HCT116 (cell line): Measurements from ENCODE around the gene TGFBR1. TPM values are rescaled to one million over a fixed set of nuclear protein-coding genes. Genes with fewer than 3 reads are reported as not detected.

ENCODE experiments used
- ATAC-seq: fragments of 200-7000 bp; cut with Tn5 transposase; 2 replicates; pipeline ENCODE4 v1.9.1; 2020; ENCODE audit warnings: mild to moderate bottlenecking, moderate library complexity
- BruUV-seq: library from RNA; stranded (reverse); fragments of 400-500 nt; replicated peaks from 2 replicates; lab custom pipeline; 2021; lab: Mats Ljungman, UMichigan
- CTCF ChIA-PET: fragments of 300-600 bp; sonication (Branson Sonifier 250); formaldehyde crosslinking; loops from one replicate; lab custom pipeline; 2021; ENCODE audit warnings: antibody characterized with exemption; lab: Charles Lee
- POLR2A ChIA-PET: fragments of 300-600, 350-600 bp; sonication (Branson Sonifier 250); formaldehyde crosslinking; loops from one replicate; lab custom pipeline; 2021; ENCODE audit warnings: antibody characterized with exemption; lab: Charles Lee
- RAD21 ChIA-PET, 2 experiments: fragments of 300-600 bp; sonication (Branson Sonifier 250); formaldehyde crosslinking; loops; one replicate each; lab custom pipeline; 2023; ENCODE audit warnings: low total read pairs in 2 of 2; ENCODE audit not compliant: uncharacterized antibody in 2 of 2, unreplicated experiment in 2 of 2, low non-redundant PET in 1 of 2; lab: Charles Lee
- DNase-seq: peaks from one replicate; pipeline ENCODE4 v3.0.0-alpha.2; 2010; ENCODE audit warnings: low read depth, low spot score
- H2AFZ ChIP-seq: fragments of 200-600 bp; shearing (Covaris generic), sonication (generic); 2 replicates; pipeline ENCODE4 v1.6.1; 2017; ENCODE audit warnings: low read depth, mixed run types, mixed read lengths, antibody characterized with exemption, low read length; ENCODE audit not compliant: poor library complexity, severe bottlenecking
- H3K27ac ChIP-seq: 2 replicates; pipeline ENCODE4 v1.5.1; 2012; ENCODE audit warnings: low read depth, low read length
- H3K27me3 ChIP-seq: fragments of 200-600 bp; sonication (generic); 2 replicates; pipeline ENCODE4 v1.6.1; 2016; ENCODE audit warnings: mixed run types, low read length, mixed read lengths; ENCODE audit not compliant: insufficient read depth
- H3K36me3 ChIP-seq, 2 experiments: fragments of 200-500 bp in 1 of 2; fragments of 200-600 bp in 1 of 2; sonication (Bioruptor generic) in 1 of 2; sonication (generic) in 1 of 2; 2 replicates each; pipeline versions ENCODE4 v1.5.1 to v1.6.1; 2014 to 2016; ENCODE audit warnings: low read length in 2 of 2, inconsistent platforms in 1 of 2, mixed read lengths in 1 of 2, mixed run types in 1 of 2; ENCODE audit not compliant: insufficient read depth in 2 of 2, control insufficient read depth in 1 of 2
- H3K4me1 ChIP-seq, 2 experiments: fragments of 200-600 bp in 1 of 2; sonication (generic) in 1 of 2; 2 replicates each; pipeline versions ENCODE4 v1.5.1 to v1.6.1; 2012 to 2017; ENCODE audit warnings: low read length in 2 of 2, inconsistent platforms in 1 of 2, mild to moderate bottlenecking in 1 of 2, mixed read lengths in 1 of 2, mixed run types in 1 of 2, moderate library complexity in 1 of 2; ENCODE audit not compliant: insufficient read depth in 2 of 2, control insufficient read depth in 1 of 2
- H3K4me2 ChIP-seq: fragments of 200-600 bp; sonication (generic); 2 replicates; pipeline ENCODE4 v1.6.1; 2017; ENCODE audit warnings: mixed run types, low read length, mixed read lengths
- H3K4me3 ChIP-seq, 2 experiments: fragments of 200-600 bp in 1 of 2; sonication (generic) in 1 of 2; replicated peaks in 1 of 2; 2 replicates each; pipeline ENCODE4 v1.5.1; 2011 to 2016; ENCODE audit warnings: low read length in 2 of 2, control low read depth in 1 of 2, low read depth in 1 of 2, mild to moderate bottlenecking in 1 of 2, mixed read lengths in 1 of 2, mixed run types in 1 of 2
- H3K79me2 ChIP-seq: fragments of 200-600 bp; sonication (generic); 2 replicates; pipeline ENCODE4 v1.6.1; 2017; ENCODE audit warnings: mild to moderate bottlenecking, mixed run types, low read length, moderate library complexity, mixed read lengths; ENCODE audit not compliant: insufficient read depth
- H3K9ac ChIP-seq: fragments of 200-600 bp; sonication (generic); 2 replicates; pipeline ENCODE4 v1.6.1; 2016; ENCODE audit warnings: low read length, mixed read lengths
- H3K9me2 ChIP-seq: fragments of 200-600 bp; sonication (generic), shearing (Covaris generic); 2 replicates; pipeline ENCODE4 v1.6.1; 2017; ENCODE audit warnings: mixed run types, mild to moderate bottlenecking, moderate library complexity; ENCODE audit not compliant: insufficient read depth
- H3K9me3 ChIP-seq, 2 experiments: fragments of 200-500 bp in 1 of 2; fragments of 200-600 bp in 1 of 2; sonication (Bioruptor generic) in 1 of 2; sonication (generic) in 1 of 2; 2 replicates each; pipeline ENCODE4 v1.6.1; 2014 to 2017; ENCODE audit warnings: low read length in 2 of 2, mixed read lengths in 2 of 2, inconsistent platforms in 1 of 2, low read depth in 1 of 2, mild to moderate bottlenecking in 1 of 2, mixed run types in 1 of 2, moderate library complexity in 1 of 2; ENCODE audit not compliant: control insufficient read depth in 1 of 2, insufficient read depth in 1 of 2
- H4K20me1 ChIP-seq: fragments of 200-600 bp; sonication (generic), shearing (Covaris generic); 2 replicates; pipeline ENCODE4 v1.6.1; 2017; ENCODE audit warnings: mixed run types, mild to moderate bottlenecking, moderate library complexity; ENCODE audit not compliant: insufficient read depth
- CBX3 ChIP-seq: IDR thresholded peaks from 2 replicates; pipeline ENCODE4 v1.6.1; 2012; ENCODE audit warnings: low read depth
- CEBPB ChIP-seq: IDR thresholded peaks from 2 replicates; pipeline ENCODE4 v1.6.1; 2012; ENCODE audit warnings: low read depth
- ELF1 ChIP-seq: IDR thresholded peaks from 2 replicates; pipeline ENCODE4 v1.6.1; 2012; ENCODE audit warnings: low read depth, borderline replicate concordance
- POLR2A ChIP-seq: IDR thresholded peaks from 2 replicates; pipeline ENCODE4 v1.7.0; 2011; ENCODE audit warnings: borderline replicate concordance; ENCODE audit not compliant: insufficient read depth, insufficient read length; ENCODE audit errors: extremely low read depth
- RAD21 ChIP-seq: IDR thresholded peaks from 2 replicates; pipeline ENCODE4 v1.6.1; 2012; ENCODE audit warnings: low read depth, mild to moderate bottlenecking
- REST ChIP-seq: IDR thresholded peaks from 2 replicates; pipeline ENCODE4 v1.6.1; 2012; ENCODE audit warnings: low read depth
- SIN3A ChIP-seq: IDR thresholded peaks from 2 replicates; pipeline ENCODE4 v1.6.1; 2012; ENCODE audit warnings: low read depth
- SP1 ChIP-seq: IDR thresholded peaks from 2 replicates; pipeline ENCODE4 v1.6.1; 2012; ENCODE audit warnings: low read depth
- SRF ChIP-seq: IDR thresholded peaks from 2 replicates; pipeline ENCODE4 v1.6.1; 2012; ENCODE audit warnings: low read depth
- YY1 ChIP-seq: IDR thresholded peaks from 2 replicates; pipeline ENCODE4 v1.6.1; 2011; ENCODE audit warnings: low read length, low read depth, moderate library complexity, mild to moderate bottlenecking; ENCODE audit not compliant: insufficient replicate concordance; ENCODE audit errors: extremely low read depth
- ZBTB33 ChIP-seq: IDR thresholded peaks from 2 replicates; pipeline ENCODE4 v1.6.1; 2011; ENCODE audit warnings: mild to moderate bottlenecking, low read length, moderate library complexity; ENCODE audit not compliant: insufficient replicate concordance; ENCODE audit errors: extremely low read depth
- ZFX ChIP-seq: fragments of 450-650 bp; IDR thresholded peaks from 2 replicates; pipeline ENCODE4 v1.6.1; 2017
- ZNF274 ChIP-seq: fragments of 200-500 bp; sonication (Bioruptor generic); IDR thresholded peaks from 2 replicates; pipeline ENCODE4 v1.6.1; 2014; ENCODE audit warnings: mild to moderate bottlenecking, low read depth, low read length, inconsistent platforms
- intact Hi-C: fragments of 100-400 bp; cut with micrococcal nuclease; formaldehyde crosslinking; loops from 2 replicates; pipeline ENCODE4 v1.10.0; 2022
- total RNA-seq: library from RNA; stranded (reverse); gene quantifications from one replicate; pipeline ENCODE4 v1.2.1, GENCODE V29; 2021; ENCODE audit not compliant: unreplicated experiment
- TF ChIP-seq, protein P1 (sequence below), 3 experiments: fragments of 200-600 bp in 1 of 3; sonication (generic) in 1 of 3; IDR thresholded peaks in 2 of 3; conservative IDR thresholded peaks in 1 of 3; 2 replicates each; pipeline ENCODE4 v1.5.1; 2012 to 2017; ENCODE audit warnings: low read depth in 2 of 3, low read length in 2 of 3, antibody characterized with exemption in 1 of 3, borderline replicate concordance in 1 of 3, control low read depth in 1 of 3, mild to moderate bottlenecking in 1 of 3, mixed read lengths in 1 of 3, mixed run types in 1 of 3, moderate library complexity in 1 of 3; ENCODE audit not compliant: insufficient read depth in 1 of 3

Gene TGFBR1
- total RNA-seq, 1 experiment from 2014 or later, result 26.6 TPM

DNA sequence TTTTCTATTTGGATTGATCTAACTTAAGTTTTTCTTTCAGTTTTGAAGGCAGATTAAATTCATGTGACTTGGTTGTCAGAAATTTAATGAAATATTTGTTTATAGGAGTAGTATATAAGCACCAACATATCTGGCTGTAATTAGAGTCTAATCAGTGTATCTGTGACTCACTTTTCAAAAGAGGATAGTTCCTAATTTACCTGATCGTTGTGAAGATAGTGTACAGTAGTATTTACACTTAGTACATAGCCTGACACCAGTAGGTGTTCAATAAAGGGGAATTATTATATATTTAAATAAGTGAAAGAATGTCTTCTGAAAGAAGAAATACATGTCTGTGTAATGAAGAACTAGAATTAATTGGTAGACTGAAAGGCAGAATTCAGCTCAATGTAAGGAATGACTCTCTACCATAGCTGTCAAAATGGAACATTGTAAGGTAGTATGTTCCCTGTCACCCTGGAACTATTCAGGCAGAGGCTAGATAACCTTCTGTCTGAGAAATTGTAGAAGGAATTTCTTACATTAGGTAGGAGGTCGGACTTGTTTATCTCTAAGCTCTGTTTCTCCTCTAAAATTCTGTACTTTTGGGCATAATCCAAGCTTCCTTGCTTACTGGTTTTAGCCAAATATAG is 8.6 kb downstream of the TGFBR1 start:
- Histone ChIP-seq H3K9me3 (no peaks in the 10 kb centered on the region), H2AFZ (no peak overlapping the region), H3K4me2 (no peak overlapping the region), H3K9me2 (no peaks in the 10 kb centered on the region), H3K79me2 (peaks cover 5% of the 10 kb centered on the region; the same call in 1 of the 2 replicates), H3K27ac (no peak overlapping the region), H4K20me1 (no peaks in the 10 kb centered on the region), H3K36me3 (no peaks in the 10 kb centered on the region), H3K4me1 (no peaks in the 10 kb centered on the region), H3K9ac (no peak overlapping the region), H3K27me3 (no peaks in the 10 kb centered on the region), H3K4me3 (no peak overlapping the region)
- BruUV-seq, result no TSS peak
- ATAC-seq (no peak), DNase-seq (no peak)
- TF ChIP-seq YY1 (no peak), SIN3A (no peak), SRF (no peak), CBX3 (no peak), POLR2A (no peak), RAD21 (no peak), ZFX (no peak), SP1 (no peak), CEBPB (no peak), ZBTB33 (no peak), ELF1 (no peak), ZNF274 (no peak), REST (no peak)
- TF ChIP-seq, protein P1, sequence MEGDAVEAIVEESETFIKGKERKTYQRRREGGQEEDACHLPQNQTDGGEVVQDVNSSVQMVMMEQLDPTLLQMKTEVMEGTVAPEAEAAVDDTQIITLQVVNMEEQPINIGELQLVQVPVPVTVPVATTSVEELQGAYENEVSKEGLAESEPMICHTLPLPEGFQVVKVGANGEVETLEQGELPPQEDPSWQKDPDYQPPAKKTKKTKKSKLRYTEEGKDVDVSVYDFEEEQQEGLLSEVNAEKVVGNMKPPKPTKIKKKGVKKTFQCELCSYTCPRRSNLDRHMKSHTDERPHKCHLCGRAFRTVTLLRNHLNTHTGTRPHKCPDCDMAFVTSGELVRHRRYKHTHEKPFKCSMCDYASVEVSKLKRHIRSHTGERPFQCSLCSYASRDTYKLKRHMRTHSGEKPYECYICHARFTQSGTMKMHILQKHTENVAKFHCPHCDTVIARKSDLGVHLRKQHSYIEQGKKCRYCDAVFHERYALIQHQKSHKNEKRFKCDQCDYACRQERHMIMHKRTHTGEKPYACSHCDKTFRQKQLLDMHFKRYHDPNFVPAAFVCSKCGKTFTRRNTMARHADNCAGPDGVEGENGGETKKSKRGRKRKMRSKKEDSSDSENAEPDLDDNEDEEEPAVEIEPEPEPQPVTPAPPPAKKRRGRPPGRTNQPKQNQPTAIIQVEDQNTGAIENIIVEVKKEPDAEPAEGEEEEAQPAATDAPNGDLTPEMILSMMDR (IDR thresholded peaks at IDR 0.05 in 2 of 3, conservative IDR thresholded peaks at IDR 0.05 in 1 of 3; ENCODE audit: borderline replicate concordance in 1 of 3, insufficient read depth in 1 of 3, low read depth in 2 of 3, low read length in 2 of 3), result no peak
- ChIA-PET CTCF (no interaction called here), POLR2A (interaction anchor here (1.2 kb wide), 1 partner anchor 9 kb away, joined by 3 read pairs; the partner anchor contains the start of gene TGFBR1), RAD21 (no interaction called here)
- intact Hi-C loops, result loop anchor here (1.0 kb wide), 1 partner anchor 37 kb away; no protein-coding TSS in a partner anchor
